ENCODE results near the gene EPB41L5.

DNA sequence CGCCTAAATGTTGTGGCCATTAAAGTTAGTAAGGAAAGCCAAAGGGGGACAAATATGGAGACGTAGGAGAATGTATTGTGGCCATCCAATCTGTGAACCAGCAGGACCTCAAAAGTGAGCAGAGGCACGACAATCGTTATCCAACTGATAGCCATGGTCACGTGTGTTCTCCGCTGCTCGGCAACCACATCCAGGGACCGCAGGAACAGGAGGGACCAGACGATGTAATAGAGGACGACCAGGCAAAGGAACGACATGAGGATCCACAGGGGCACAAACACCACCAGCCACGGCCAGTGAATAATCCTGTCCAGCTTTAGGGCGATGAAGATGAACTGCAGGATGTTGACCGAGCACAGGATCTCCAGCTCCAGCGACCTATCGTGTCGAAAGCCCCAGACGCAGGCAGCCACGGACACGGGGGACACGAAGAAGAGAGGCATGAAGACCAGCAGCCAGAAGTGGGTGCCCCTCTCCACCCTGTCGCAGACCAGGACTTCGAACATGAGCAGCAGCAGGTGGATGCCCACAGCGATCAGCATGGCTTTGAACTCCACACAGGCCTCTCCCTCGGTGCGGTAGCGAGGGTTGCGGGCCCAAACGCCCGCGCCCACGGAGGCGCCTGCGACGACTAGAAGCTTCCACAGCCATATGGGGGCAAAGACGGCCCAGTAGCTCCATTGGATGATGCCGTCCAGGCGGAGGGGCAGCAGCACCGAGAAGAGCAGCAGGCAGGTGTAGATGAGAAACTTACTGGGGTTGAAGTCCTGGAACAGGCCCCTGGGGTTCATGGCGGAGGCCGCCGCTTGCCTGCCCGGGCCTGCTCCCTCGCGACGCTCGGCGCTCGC is 209.5 kb downstream of the EPB41L5 start:
- TF ChIP-seq MED1 (CRISPR knock-in tag; IDR thresholded peaks at IDR 0.05; ENCODE audit: borderline replicate concordance) (0 out of 2 replicates have a peak, but pooled peaks have one; percentile 88), GABPA (tag; conservative IDR thresholded peaks at IDR 0.05; ENCODE audit: low read depth) (no peak), HSF4 (CRISPR knock-in tag; IDR thresholded peaks at IDR 0.05; ENCODE audit: borderline replicate concordance) (no peak), YY1 (IDR thresholded peaks at IDR 0.05; ENCODE audit: borderline replicate concordance in 1 of 3, control insufficient read depth in 1 of 3, extremely low read depth in 1 of 3, insufficient read depth in 3 of 3, insufficient read length in 1 of 3, insufficient replicate concordance in 2 of 3, low read depth in 1 of 3, low read length in 2 of 3) (no peak), POLR2AphosphoS5 (IDR thresholded peaks at IDR 0.05; ENCODE audit: control insufficient read depth, insufficient read depth, low read depth, low read length) (no peak), KLF6 (CRISPR knock-in tag; IDR thresholded peaks at IDR 0.05; ENCODE audit: borderline replicate concordance) (no peak), GTF2A2 (tag; IDR thresholded peaks at IDR 0.05) (no peak), TARDBP (IDR thresholded peaks at IDR 0.05) (no peak)
- TF ChIP-seq, protein P1, sequence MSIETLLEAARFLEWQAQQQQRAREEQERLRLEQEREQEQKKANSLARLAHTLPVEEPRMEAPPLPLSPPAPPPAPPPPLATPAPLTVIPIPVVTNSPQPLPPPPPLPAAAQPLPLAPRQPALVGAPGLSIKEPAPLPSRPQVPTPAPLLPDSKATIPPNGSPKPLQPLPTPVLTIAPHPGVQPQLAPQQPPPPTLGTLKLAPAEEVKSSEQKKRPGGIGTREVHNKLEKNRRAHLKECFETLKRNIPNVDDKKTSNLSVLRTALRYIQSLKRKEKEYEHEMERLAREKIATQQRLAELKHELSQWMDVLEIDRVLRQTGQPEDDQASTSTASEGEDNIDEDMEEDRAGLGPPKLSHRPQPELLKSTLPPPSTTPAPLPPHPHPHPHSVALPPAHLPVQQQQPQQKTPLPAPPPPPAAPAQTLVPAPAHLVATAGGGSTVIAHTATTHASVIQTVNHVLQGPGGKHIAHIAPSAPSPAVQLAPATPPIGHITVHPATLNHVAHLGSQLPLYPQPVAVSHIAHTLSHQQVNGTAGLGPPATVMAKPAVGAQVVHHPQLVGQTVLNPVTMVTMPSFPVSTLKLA (conservative IDR thresholded peaks at IDR 0.05) = no peak
